Measurements from ENCODE around the gene PNPT1. TPM values are rescaled to one million over a fixed set of nuclear protein-coding genes. Genes with fewer than 3 reads are reported as not detected.
"Not testable (repeated sequence)": the region's sequence is repeated elsewhere in the genome, so short reads cannot be mapped to it uniquely, and the experiment has no call there.

Gene PNPT1
- total RNA-seq, 4 donors from 2014 or later: 15.5 to 21.0 (median 20.6) TPM

GRCh38 chr2:55718165-55719008 lies 24.7 kb upstream of the PNPT1 start:
- Histone ChIP-seq H3K27ac (no peak overlapping the region), H3K9me3 (no peaks in the 10 kb centered on the region), H3K4me1 (peaks cover 0 to 4% of the 10 kb centered on the region in 2 donors), H3K27me3 (no peaks in the 10 kb centered on the region), H3K4me3 (replicated peaks in 1 of 3) (no peak overlapping the region), H3K36me3 (no peaks in the 10 kb centered on the region)
- TF ChIP-seq POLR2A (IDR thresholded peaks at IDR 0.05) (no peak), CTCF (IDR thresholded peaks at IDR 0.05) (peak; percentile 47 to 85 (median 78))
- intact Hi-C loops (cut with DNase I): no loop called here
- WGBS, 2 donors: 25 to 26% methylated on average over 11 of the region's 11 CpGs
- peak; percentile 53 to 55 for DNase-seq

GRCh38 chr2:55715626-55716025 lies 22.0 kb upstream of the PNPT1 start:
- WGBS, 2 donors: 76 to 90% methylated on average over 4 of the region's 4 CpGs
- intact Hi-C loops (cut with DNase I): no loop called here
- H3K36me3 ChIP-seq: no peaks in the 10 kb centered on the region
- no peak overlapping the region for H3K27ac ChIP-seq
- DNase-seq: no peak
- no peaks in the 10 kb centered on the region for H3K27me3 ChIP-seq
- no peaks in the 10 kb centered on the region for H3K9me3 ChIP-seq
- H3K4me3 ChIP-seq (replicated peaks in 1 of 3): no peak overlapping the region
- peaks cover 4% of the 10 kb centered on the region in 2 donors for H3K4me1 ChIP-seq
- no peak for TF ChIP-seq CTCF (IDR thresholded peaks at IDR 0.05)
- TF ChIP-seq POLR2A (IDR thresholded peaks at IDR 0.05): no peak

GRCh38 chr2:55715178-55715577 lies 21.5 kb upstream of the PNPT1 start:
- H3K9me3 ChIP-seq; H3K36me3 ChIP-seq; H3K27me3 ChIP-seq; H3K4me1 ChIP-seq; H3K4me3 ChIP-seq (replicated peaks in 1 of 3); DNase-seq; H3K27ac ChIP-seq; intact Hi-C loops (cut with DNase I): not testable (repeated sequence)
- 92% methylated on average over 3 of the region's 3 CpGs for WGBS, 2 donors

GRCh38 chr2:55712477-55713060 lies 18.9 kb upstream of the PNPT1 start:
- no peak for DNase-seq
- H3K4me1 ChIP-seq: peaks cover 0 to 4% of the 10 kb centered on the region in 2 donors
- no peaks in the 10 kb centered on the region for H3K36me3 ChIP-seq
- no peaks in the 10 kb centered on the region for H3K9me3 ChIP-seq
- no peak overlapping the region for H3K27ac ChIP-seq
- H3K4me3 ChIP-seq (replicated peaks in 1 of 3): no peak overlapping the region
- intact Hi-C loops (cut with DNase I): no loop called here
- WGBS, 2 donors: 49 to 67% methylated on average over 6 of the region's 6 CpGs
- no peaks in the 10 kb centered on the region for H3K27me3 ChIP-seq
- TF ChIP-seq CTCF (IDR thresholded peaks at IDR 0.05): no peak
- no peak for TF ChIP-seq POLR2A (IDR thresholded peaks at IDR 0.05)

GRCh38 chr2:55710025-55710424 lies 16.4 kb upstream of the PNPT1 start:
- TF ChIP-seq POLR2A (IDR thresholded peaks at IDR 0.05): no peak
- no peak for TF ChIP-seq CTCF (IDR thresholded peaks at IDR 0.05)
- Histone ChIP-seq H3K9me3 (no peaks in the 10 kb centered on the region), H3K4me3 (replicated peaks in 1 of 3) (no peak overlapping the region), H3K27ac (no peak overlapping the region), H3K4me1 (peaks cover 0 to 4% of the 10 kb centered on the region in 2 donors), H3K36me3 (no peaks in the 10 kb centered on the region), H3K27me3 (no peaks in the 10 kb centered on the region)
- DNase-seq: no peak
- intact Hi-C loops (cut with DNase I): no loop called here
